Measurements from ENCODE around the gene ARPC2. TPM values are rescaled to one million over a fixed set of nuclear protein-coding genes. Genes with fewer than 3 reads are reported as not detected.
"Not testable (repeated sequence)": the region's sequence is repeated elsewhere in the genome, so short reads cannot be mapped to it uniquely, and the experiment has no call there.

Gene ARPC2
- 100 to 1,000 TPM; 228 to 253 (median 236) TPM for polyA plus RNA-seq (ENCODE audit: insufficient read length in 3 of 3)
- long read RNA-seq, donor 1, transcript ARPC2-201 (10 exons, 1,605 nt), result minor isoform, 8 of 179 reads
- long read RNA-seq, donor 1, transcript ARPC2-202 (11 exons, 1,505 nt), result major isoform, 78 of 179 reads
- long read RNA-seq, donor 1, transcript ARPC2-216 (2 exons, 550 nt), result minor isoform, 16 of 179 reads
- long read RNA-seq, donor 1, partial matches to known transcripts, result 74 of 179 reads
- long read RNA-seq, donor 1, other reads (novel, unspliced or antisense), result 0 of 179 reads
- long read RNA-seq, donor 2, transcript ARPC2-201 (10 exons, 1,605 nt), result minor isoform, 13 of 221 reads
- long read RNA-seq, donor 2, transcript ARPC2-216 (2 exons, 550 nt), result minor isoform, 6 of 221 reads
- long read RNA-seq, donor 2, transcript ARPC2-202 (11 exons, 1,505 nt), result major isoform, 96 of 221 reads
- long read RNA-seq, donor 2, transcript ARPC2-209 (7 exons, 2,226 nt), result minor isoform, 6 of 221 reads
- long read RNA-seq, donor 2, partial matches to known transcripts, result 97 of 221 reads
- long read RNA-seq, donor 2, other reads (novel, unspliced or antisense), result 0 of 221 reads
- long read RNA-seq, donor 3, transcript ARPC2-216 (2 exons, 550 nt), result minor isoform, 9 of 341 reads
- long read RNA-seq, donor 3, transcript ARPC2-202 (11 exons, 1,505 nt), result major isoform, 218 of 341 reads
- long read RNA-seq, donor 3, transcript ARPC2-201 (10 exons, 1,605 nt), result minor isoform, 14 of 341 reads
- long read RNA-seq, donor 3, partial matches to known transcripts, result 91 of 341 reads
- long read RNA-seq, donor 3, other reads (novel, unspliced or antisense), result 0 of 341 reads
- long read RNA-seq, donor 4, transcript ARPC2-202 (11 exons, 1,505 nt), result major isoform, 98 of 232 reads
- long read RNA-seq, donor 4, transcript ARPC2-201 (10 exons, 1,605 nt), result minor isoform, 9 of 232 reads
- long read RNA-seq, donor 4, transcript ARPC2-217 (5 exons, 1,039 nt), result minor isoform, 5 of 232 reads
- long read RNA-seq, donor 4, partial matches to known transcripts, result 60 of 232 reads
- long read RNA-seq, donor 4, other reads (novel, unspliced or antisense), result 53 of 232 reads
- long read RNA-seq, donor 5, result 0 reads
- long read RNA-seq, donor 6, transcript ARPC2-216 (2 exons, 550 nt), result minor isoform, 13 of 175 reads
- long read RNA-seq, donor 6, transcript ARPC2-201 (10 exons, 1,605 nt), result minor isoform, 12 of 175 reads
- long read RNA-seq, donor 6, transcript ARPC2-202 (11 exons, 1,505 nt), result major isoform, 104 of 175 reads
- long read RNA-seq, donor 6, partial matches to known transcripts, result 40 of 175 reads
- long read RNA-seq, donor 6, other reads (novel, unspliced or antisense), result 0 of 175 reads
- long read RNA-seq, donor 7, transcript ARPC2-201 (10 exons, 1,605 nt), result minor isoform, 5 of 230 reads
- long read RNA-seq, donor 7, transcript ARPC2-202 (11 exons, 1,505 nt), result major isoform, 121 of 230 reads
- long read RNA-seq, donor 7, transcript ARPC2-216 (2 exons, 550 nt), result minor isoform, 9 of 230 reads
- long read RNA-seq, donor 7, partial matches to known transcripts, result 88 of 230 reads
- long read RNA-seq, donor 7, other reads (novel, unspliced or antisense), result 0 of 230 reads
- long read RNA-seq, donor 8, transcript ARPC2-202 (11 exons, 1,505 nt), result major isoform, 119 of 327 reads
- long read RNA-seq, donor 8, transcript ARPC2-201 (10 exons, 1,605 nt), result minor isoform, 12 of 327 reads
- long read RNA-seq, donor 8, transcript ARPC2-216 (2 exons, 550 nt), result minor isoform, 19 of 327 reads
- long read RNA-seq, donor 8, transcript ARPC2-217 (5 exons, 1,039 nt), result minor isoform, 6 of 327 reads
- long read RNA-seq, donor 8, partial matches to known transcripts, result 168 of 327 reads
- long read RNA-seq, donor 8, other reads (novel, unspliced or antisense), result 0 of 327 reads
- long read RNA-seq, donor 9, transcript ARPC2-216 (2 exons, 550 nt), result minor isoform, 6 of 227 reads
- long read RNA-seq, donor 9, transcript ARPC2-202 (11 exons, 1,505 nt), result major isoform, 147 of 227 reads
- long read RNA-seq, donor 9, transcript ARPC2-201 (10 exons, 1,605 nt), result minor isoform, 14 of 227 reads
- long read RNA-seq, donor 9, partial matches to known transcripts, result 56 of 227 reads
- long read RNA-seq, donor 9, other reads (novel, unspliced or antisense), result 0 of 227 reads
- long read RNA-seq, donor 10, transcript ARPC2-216 (2 exons, 550 nt), result minor isoform, 11 of 150 reads
- long read RNA-seq, donor 10, transcript ARPC2-201 (10 exons, 1,605 nt), result minor isoform, 14 of 150 reads
- long read RNA-seq, donor 10, transcript ARPC2-202 (11 exons, 1,505 nt), result major isoform, 96 of 150 reads
- long read RNA-seq, donor 10, partial matches to known transcripts, result 21 of 150 reads
- long read RNA-seq, donor 10, other reads (novel, unspliced or antisense), result 0 of 150 reads
- long read RNA-seq, donor 11, transcript ARPC2-201 (10 exons, 1,605 nt), result minor isoform, 8 of 135 reads
- long read RNA-seq, donor 11, transcript ARPC2-202 (11 exons, 1,505 nt), result major isoform, 81 of 135 reads
- long read RNA-seq, donor 11, partial matches to known transcripts, result 38 of 135 reads
- long read RNA-seq, donor 11, other reads (novel, unspliced or antisense), result 0 of 135 reads
- long read RNA-seq, donor 12, transcript ARPC2-202 (11 exons, 1,505 nt), result major isoform, 39 of 60 reads
- long read RNA-seq, donor 12, transcript ARPC2-201 (10 exons, 1,605 nt), result minor isoform, 8 of 60 reads
- long read RNA-seq, donor 12, transcript ARPC2-216 (2 exons, 550 nt), result minor isoform, 7 of 60 reads
- long read RNA-seq, donor 12, partial matches to known transcripts, result 5 of 60 reads
- long read RNA-seq, donor 12, other reads (novel, unspliced or antisense), result 0 of 60 reads
- long read RNA-seq, donor 13, transcript ARPC2-216 (2 exons, 550 nt), result minor isoform, 30 of 509 reads
- long read RNA-seq, donor 13, transcript ARPC2-201 (10 exons, 1,605 nt), result minor isoform, 24 of 509 reads
- long read RNA-seq, donor 13, transcript ARPC2-202 (11 exons, 1,505 nt), result major isoform, 213 of 509 reads
- long read RNA-seq, donor 13, partial matches to known transcripts, result 226 of 509 reads
- long read RNA-seq, donor 13, other reads (novel, unspliced or antisense), result 7 of 509 reads
- long read RNA-seq, donor 14, transcript ARPC2-201 (10 exons, 1,605 nt), result minor isoform, 11 of 168 reads
- long read RNA-seq, donor 14, transcript ARPC2-202 (11 exons, 1,505 nt), result major isoform, 114 of 168 reads
- long read RNA-seq, donor 14, transcript ARPC2-216 (2 exons, 550 nt), result minor isoform, 11 of 168 reads
- long read RNA-seq, donor 14, partial matches to known transcripts, result 28 of 168 reads
- long read RNA-seq, donor 14, other reads (novel, unspliced or antisense), result 0 of 168 reads
- long read RNA-seq, donor 15, transcript ARPC2-202 (11 exons, 1,505 nt), result major isoform, 74 of 100 reads
- long read RNA-seq, donor 15, transcript ARPC2-201 (10 exons, 1,605 nt), result minor isoform, 6 of 100 reads
- long read RNA-seq, donor 15, partial matches to known transcripts, result 16 of 100 reads
- long read RNA-seq, donor 15, other reads (novel, unspliced or antisense), result 0 of 100 reads
- long read RNA-seq, donor 16, transcript ARPC2-209 (7 exons, 2,226 nt), result minor isoform, 5 of 505 reads
- long read RNA-seq, donor 16, transcript ARPC2-216 (2 exons, 550 nt), result minor isoform, 11 of 505 reads
- long read RNA-seq, donor 16, transcript ARPC2-202 (11 exons, 1,505 nt), result major isoform, 285 of 505 reads
- long read RNA-seq, donor 16, transcript ARPC2-201 (10 exons, 1,605 nt), result minor isoform, 27 of 505 reads
- long read RNA-seq, donor 16, partial matches to known transcripts, result 159 of 505 reads
- long read RNA-seq, donor 16, other reads (novel, unspliced or antisense), result 11 of 505 reads

DNA sequence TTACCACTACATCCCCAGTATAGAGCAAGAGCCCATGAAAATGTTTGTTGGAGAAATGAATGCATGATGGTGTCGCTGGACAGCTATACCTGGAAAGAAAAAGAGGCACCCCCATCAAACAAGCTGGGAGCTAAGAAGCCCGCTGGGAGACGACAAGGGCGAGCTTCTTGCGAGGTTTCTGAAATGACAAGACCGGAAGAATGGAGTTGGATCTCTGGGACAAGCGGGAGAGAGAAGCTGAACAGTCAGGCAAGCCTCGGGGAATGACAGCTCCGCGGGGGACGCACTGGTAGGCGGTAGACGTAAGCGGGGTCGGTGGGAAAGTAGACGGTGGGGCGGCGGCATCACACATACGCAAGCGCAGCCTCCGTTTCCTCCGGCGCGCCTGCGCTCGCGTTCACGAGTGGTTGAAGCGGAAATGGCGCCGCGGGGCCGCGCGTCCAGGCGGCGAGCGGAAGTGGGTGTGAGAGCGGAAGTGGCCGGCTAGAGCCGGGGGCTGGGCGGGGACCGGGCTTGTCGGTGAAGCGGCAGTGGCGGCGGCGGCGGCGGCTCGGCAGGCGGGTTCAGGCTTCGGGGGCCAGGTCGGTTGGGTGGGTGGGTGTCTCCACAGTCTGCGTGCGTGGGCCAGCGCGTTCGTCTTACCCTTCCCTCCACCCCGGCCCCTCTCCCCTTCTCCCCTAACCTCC is at the start of gene ARPC2:
Gene ARPC2, plus strand, starts transcription at position 516 of the 686 bp plus-strand sequence. CDS start 282 bp downstream, outside the sequence.
- peak; percentile 86 to 96 (median 91) for DNase-seq (ENCODE audit: extremely low read depth in 1 of 11, low read depth in 9 of 11, low spot score in 4 of 11)

DNA sequence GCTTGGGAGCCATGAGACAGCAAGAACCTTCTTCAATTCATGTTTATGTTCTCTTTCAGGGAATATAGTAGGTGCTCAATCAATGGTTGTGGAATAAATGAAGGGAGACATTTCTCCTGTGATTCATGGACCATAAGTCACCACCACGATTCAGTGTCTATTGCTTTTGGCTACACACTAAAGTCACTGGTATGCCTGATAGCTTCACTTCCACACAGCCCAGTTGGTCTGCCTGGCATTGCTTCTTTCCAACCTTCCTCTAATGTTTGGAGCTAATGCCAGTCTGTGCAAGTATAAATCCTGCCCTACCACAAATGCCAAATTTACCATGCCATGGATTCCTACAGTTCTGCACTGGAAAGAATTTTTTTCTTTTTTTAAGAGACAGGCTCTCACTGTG is 49.0 kb upstream of the ARPC2 start:
- DNase-seq (ENCODE audit: extremely low read depth in 1 of 11, low read depth in 9 of 11, low spot score in 4 of 11), result no peak

DNA sequence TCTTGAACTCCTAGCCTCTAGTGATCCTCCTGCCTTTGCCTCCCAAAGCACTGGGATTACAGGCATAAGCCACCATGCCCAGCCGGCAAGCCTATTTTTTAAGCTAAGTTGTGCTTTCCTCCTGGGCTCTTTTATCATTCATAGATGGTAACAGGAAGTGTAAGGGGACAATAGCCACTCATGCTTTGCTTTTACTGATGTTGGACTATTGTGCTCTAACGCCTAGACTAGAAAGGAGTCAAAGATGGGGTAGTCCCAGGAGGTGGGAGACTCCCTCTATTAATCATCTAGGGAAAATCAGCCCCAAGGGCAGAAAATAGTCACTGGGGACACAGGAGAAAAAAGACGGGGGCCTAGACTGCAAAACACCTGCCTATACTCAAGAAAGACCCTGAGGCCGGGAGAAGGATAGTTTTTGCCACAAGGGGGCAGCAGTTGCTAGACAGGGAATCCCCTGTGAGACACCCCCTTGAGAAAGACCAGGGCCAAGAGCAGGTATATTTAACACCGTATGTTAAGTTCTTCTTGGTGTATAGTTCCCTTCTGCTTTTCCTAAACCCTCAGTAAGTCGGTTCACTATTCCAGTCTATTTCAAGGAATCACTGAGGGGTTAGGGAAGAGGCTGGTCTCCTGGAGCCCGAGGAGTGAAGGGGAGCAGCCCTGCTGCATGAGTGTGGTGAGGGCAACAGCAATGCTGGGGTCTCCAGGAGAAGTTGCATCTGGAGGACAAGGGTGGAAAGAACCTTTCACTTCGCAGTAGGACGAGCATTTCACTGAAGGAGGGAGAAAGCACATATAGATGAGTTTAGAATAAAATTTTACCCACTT is 48.1 kb upstream of the ARPC2 start:
- peak in 8 of 11 donors; percentile 7 to 27 (median 16) for DNase-seq (ENCODE audit: extremely low read depth in 1 of 11, low read depth in 9 of 11, low spot score in 4 of 11)

DNA sequence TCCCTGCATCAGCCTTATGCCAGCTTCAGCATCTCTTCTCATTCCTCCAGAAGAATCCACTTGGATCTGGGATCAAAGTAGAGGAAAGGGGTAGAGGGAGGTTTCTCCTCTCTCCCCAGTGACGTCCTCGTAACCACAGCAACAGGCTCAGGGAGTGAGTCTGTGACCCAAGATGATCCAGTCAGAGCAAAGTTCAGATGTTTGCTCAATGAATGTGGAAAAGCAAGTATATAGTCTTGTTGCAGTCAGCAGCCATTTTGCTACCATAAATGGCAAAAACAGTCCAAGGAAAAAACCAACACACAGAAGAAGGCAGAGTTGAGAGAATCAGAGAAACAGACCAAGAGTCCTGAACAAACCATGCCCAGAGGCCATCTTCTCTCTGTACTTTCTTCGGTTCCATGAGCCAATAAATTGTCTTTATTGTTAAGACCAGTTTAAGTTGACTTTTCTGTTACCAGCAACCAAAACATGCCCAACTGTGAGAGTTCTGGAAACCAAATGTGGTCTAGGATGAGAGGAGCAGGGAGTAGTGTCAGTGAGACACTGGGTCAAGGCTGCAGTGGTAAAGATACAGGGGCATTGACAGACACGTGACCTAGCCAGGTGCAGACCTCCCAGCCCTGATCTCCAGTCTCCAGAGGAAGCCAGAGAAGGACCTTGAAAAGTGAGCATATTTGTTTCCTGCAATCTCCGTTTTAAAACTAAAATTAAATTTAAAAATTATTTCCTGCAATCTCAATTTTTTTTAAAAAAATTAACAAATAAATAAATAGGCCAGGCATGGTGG is 47.0 kb upstream of the ARPC2 start:
- peak in 1 of 11 donors; percentile 22 for DNase-seq (ENCODE audit: extremely low read depth in 1 of 11, low read depth in 9 of 11, low spot score in 4 of 11)

DNA sequence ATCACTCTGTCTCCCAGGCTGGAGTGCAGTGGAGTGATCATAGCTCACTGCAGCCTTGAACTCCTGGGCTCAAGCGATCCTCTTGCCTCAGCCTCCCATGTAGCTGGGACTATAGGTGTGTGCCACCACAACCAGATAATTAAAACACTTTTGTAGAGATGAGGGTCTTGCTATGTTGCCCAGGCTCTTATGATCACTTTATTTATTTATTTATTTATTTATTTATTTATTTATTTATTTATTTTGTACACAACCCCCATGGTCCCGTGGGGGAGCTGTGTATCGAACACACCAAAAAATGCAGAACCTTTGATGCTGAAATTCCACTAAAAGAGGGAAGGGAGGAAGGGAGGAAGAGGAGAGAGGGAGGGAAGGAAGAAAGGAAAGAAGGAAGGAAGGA is 45.2 kb upstream of the ARPC2 start:
- DNase-seq (ENCODE audit: extremely low read depth in 1 of 11, low read depth in 9 of 11, low spot score in 4 of 11), result not testable (repeated sequence)

DNA sequence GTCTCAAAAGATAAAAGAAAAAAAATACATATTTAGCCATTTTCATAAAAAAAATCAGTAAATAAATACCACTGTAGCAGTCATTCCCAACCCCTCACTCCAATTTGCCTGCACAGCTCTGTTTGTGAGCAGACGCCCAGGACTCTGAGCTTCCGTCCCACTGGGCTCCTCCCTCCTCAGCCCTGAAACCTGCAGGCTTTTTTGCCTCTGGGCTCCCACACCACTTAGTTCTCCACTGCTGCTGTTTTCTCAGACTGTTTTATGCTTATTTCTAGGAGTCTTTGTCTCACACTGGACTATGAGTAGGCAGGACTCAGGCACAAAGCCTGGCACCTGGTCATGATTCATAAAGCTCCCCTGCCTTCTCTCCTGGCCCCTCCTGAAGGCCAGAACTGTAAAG is 44.1 kb upstream of the ARPC2 start:
- no peak for DNase-seq (ENCODE audit: extremely low read depth in 1 of 11, low read depth in 9 of 11, low spot score in 4 of 11)

DNA sequence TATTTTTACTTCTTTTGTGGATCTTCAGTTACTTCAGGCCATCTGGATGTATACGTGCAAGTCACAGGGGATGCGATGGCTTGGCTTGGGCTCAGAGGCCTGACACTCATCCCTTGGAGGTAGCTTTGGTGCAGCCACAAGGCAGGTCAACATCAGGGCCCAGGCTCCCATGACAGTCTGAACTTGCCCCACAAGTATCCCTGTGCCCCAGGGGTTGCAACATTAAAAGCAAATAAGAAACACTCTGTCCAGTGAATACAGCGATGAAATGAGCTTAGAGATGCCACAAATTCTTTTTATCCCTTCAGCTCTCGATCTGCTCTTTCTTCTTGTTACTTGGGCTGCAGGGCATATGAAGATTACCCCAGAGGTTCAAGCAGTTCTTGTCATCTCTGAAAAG is 37.2 kb upstream of the ARPC2 start:
- no peak for DNase-seq (ENCODE audit: extremely low read depth in 1 of 11, low read depth in 9 of 11, low spot score in 4 of 11)

DNA sequence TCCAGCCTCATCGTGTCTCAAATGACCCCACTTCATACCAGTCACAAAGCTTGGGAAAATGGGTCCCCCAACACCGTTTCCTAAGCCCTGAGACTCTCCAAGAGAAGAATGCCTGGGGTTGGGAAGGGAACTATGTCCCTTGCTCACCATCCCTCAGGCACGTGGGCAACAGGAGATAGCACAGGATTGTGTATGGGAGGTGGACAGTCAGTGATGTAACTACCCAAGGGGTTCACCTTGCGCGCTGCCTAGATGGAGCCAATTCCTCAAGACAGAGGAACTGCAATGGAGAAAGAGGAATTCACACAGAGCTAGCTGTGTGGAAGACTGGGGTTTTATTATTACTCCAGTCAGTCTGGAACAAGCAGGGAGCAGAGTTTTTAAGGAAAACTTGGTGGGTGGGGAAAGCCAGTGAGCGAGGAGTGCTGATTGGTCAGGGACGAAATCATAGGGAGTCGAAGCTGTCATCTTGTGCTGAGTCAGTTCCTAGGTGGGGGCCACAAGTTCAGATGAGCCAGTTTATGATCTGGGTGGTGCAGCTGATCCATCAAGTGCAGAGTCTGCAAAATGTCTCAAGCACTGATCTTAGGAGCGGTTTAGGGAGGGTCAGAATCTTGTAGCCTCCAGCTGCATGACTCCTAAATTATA is 36.4 kb upstream of the ARPC2 start:
- DNase-seq (ENCODE audit: extremely low read depth in 1 of 11, low read depth in 9 of 11, low spot score in 4 of 11), result no peak

DNA sequence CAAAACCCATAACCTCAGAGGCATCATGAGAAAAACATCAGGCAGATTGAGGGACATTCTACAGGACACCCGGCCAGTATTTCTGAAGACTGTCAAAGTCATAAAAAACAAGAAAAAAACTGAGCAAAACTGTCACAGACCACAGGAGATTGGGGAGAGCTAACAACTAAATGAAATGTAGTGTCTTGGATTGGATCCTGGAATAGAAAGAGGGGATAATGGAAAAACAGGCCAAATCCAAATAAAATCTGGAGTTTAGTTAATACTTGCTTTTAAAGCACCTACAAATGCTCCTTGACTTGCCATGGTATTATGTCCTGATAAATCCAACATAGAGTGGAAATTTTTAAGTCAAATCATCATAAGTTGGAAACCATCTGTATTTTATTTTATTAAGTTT is 32.7 kb upstream of the ARPC2 start:
- DNase-seq (ENCODE audit: extremely low read depth in 1 of 11, low read depth in 9 of 11, low spot score in 4 of 11), result no peak

DNA sequence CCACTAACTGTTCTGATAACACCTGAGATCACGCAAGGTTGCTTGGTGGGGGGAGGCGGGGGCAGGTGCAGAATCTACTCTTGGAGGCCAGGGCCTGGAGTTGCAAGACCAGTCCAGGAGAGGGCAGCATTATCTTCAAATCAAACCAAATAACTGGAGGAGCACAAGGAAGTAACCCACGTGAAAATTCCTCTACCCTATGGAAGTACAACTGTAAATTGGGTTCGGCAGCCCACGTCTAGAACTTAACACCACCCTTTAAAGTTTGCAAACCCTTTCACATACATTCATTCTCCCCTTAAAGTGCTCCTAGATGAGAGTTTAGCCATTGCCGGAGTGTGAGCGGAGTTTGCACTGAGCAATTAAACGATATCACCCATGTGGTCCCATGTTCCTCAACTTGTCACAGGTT is 30.6 kb upstream of the ARPC2 start:
- DNase-seq (ENCODE audit: extremely low read depth in 1 of 11, low read depth in 9 of 11, low spot score in 4 of 11), result peak in 10 of 11 donors; percentile 21 to 57 (median 34)

DNA sequence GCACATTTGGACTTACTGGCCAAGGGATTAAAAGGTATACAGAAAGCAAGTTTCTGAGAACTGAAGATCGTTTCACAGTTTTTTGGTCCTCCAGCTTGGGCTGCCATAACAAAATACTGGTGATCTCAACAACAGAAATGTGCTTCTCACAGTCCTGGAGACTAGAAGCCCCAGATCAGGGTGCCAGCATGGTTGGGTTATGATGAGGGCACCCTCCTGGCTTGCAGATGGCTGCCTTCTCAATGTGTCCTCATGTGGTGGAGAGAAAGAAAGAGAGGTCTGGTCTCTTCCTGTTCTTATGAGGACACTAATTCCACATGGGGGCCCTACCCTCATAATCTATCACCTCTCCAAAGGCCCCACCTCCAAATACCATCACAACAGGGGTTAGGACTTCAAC is 30.1 kb upstream of the ARPC2 start:
- no peak for DNase-seq (ENCODE audit: extremely low read depth in 1 of 11, low read depth in 9 of 11, low spot score in 4 of 11)
